HEK293T (cell line): ENCODE results near the gene UGT1A1.

Experiments used
- ARNT ChIP-seq: fragments of 450-650 bp; IDR thresholded peaks from 2 replicates; pipeline ENCODE4 v1.6.1; 2017; ENCODE audit warnings: mild to moderate bottlenecking
- BHLHE40 ChIP-seq: fragments of 450-650 bp; IDR thresholded peaks from 2 replicates; pipeline ENCODE4 v1.6.1; 2016; ENCODE audit warnings: mild to moderate bottlenecking, moderate library complexity, borderline replicate concordance
- FOXA1 ChIP-seq: fragments of 450-650 bp; IDR thresholded peaks from 2 replicates; pipeline ENCODE4 v1.6.1; 2016; ENCODE audit warnings: mild to moderate bottlenecking
- FOXM1 ChIP-seq: fragments of 450-650 bp; IDR thresholded peaks from 2 replicates; pipeline ENCODE4 v1.6.1; 2017; ENCODE audit warnings: mild to moderate bottlenecking, borderline replicate concordance
- L3MBTL2 ChIP-seq: fragments of 450-650 bp; conservative IDR thresholded peaks from 2 replicates; pipeline ENCODE4 v1.6.1; 2016; ENCODE audit warnings: mild to moderate bottlenecking
- TARDBP ChIP-seq: fragments of 450-650 bp; IDR thresholded peaks from 2 replicates; pipeline ENCODE4 v1.6.1; 2016
- ZNF384 ChIP-seq: fragments of 450-650 bp; IDR thresholded peaks from 2 replicates; pipeline ENCODE4 v1.6.1; 2016

- no peak for TF ChIP-seq FOXM1
- no peak for TF ChIP-seq BHLHE40
- TF ChIP-seq FOXA1, result no peak
- TF ChIP-seq ZNF384, result no peak
- TF ChIP-seq L3MBTL2, result no peak
- no peak for TF ChIP-seq TARDBP
- no peak for TF ChIP-seq ARNT
Measured at GRCh38 chr2:233714121-233714520, 45.9 kb upstream of the UGT1A1 start.
